ENCODE data around the gene HLA-DQB2. TPM values are rescaled to one million over a fixed set of nuclear protein-coding genes. Genes with fewer than 3 reads are reported as not detected.
"Not testable (repeated sequence)": the region's sequence is repeated elsewhere in the genome, so short reads cannot be mapped to it uniquely, and the experiment has no call there.

HLA-DQB2 gene
- total and polyA plus RNA-seq, 2 of the 8 experiments (the other 6 are each of a cell fraction or from before 2014, with no cell fraction given) = not detected

GRCh38 chr6:32805404-32805803 is 42.1 kb upstream of the HLA-DQB2 start:
- H3K9me3 ChIP-seq (ENCODE audit: insufficient read depth in 2 of 2, low read depth in 1 of 2, low read length in 1 of 2); H2BK20ac ChIP-seq (ENCODE audit: low read length); H3K27me3 ChIP-seq (replicated peaks in 1 of 4; ENCODE audit: control insufficient read depth in 3 of 4, extremely low read depth in 1 of 4, insufficient read depth in 3 of 4, low read length in 3 of 4); H4K91ac ChIP-seq (replicated peaks; ENCODE audit: insufficient read length, low read length); H2BK15ac ChIP-seq (ENCODE audit: low read length); DNase-seq (ENCODE audit: low read depth in 1 of 2, low spot score in 2 of 2); H3K4me1 ChIP-seq (replicated peaks in 1 of 4; ENCODE audit: control insufficient read depth in 3 of 4, insufficient read depth in 4 of 4, low read length in 3 of 4); H4K20me1 ChIP-seq (replicated peaks in 1 of 2; ENCODE audit: control insufficient read depth in 1 of 2, insufficient read depth in 2 of 2, low read length in 2 of 2); H2BK120ac ChIP-seq (replicated peaks; ENCODE audit: low read depth, low read length); H3K18ac ChIP-seq (ENCODE audit: extremely low read depth, low read length); H2AFZ ChIP-seq (ENCODE audit: low read length); H3K23ac ChIP-seq (ENCODE audit: insufficient read length); H2BK5ac ChIP-seq (ENCODE audit: low read depth, low read length); H3K4me3 ChIP-seq (ENCODE audit: extremely low read depth in 1 of 4, insufficient read depth in 2 of 4, low read depth in 3 of 4, low read length in 4 of 4); H3K79me2 ChIP-seq (ENCODE audit: control insufficient read depth in 1 of 2, insufficient read depth in 2 of 2, low read length in 2 of 2); H3K36me3 ChIP-seq (ENCODE audit: control insufficient read depth in 2 of 4, insufficient read depth in 4 of 4, low read length in 3 of 4); H2AK5ac ChIP-seq (ENCODE audit: low read depth, low read length); FAIRE-seq; H3K4me2 ChIP-seq (ENCODE audit: insufficient read depth in 1 of 2, low read depth in 2 of 2, low read length in 2 of 2); H3K27ac ChIP-seq (ENCODE audit: low read depth, low read length); H3K23me2 ChIP-seq (ENCODE audit: low read depth, low read length); POLR2A ChIA-PET (ENCODE audit: partially characterized antibody); H3K4ac ChIP-seq (replicated peaks; ENCODE audit: insufficient read length, low read depth, low read length); H3K9ac ChIP-seq (replicated peaks in 1 of 4; ENCODE audit: extremely low read depth in 1 of 4, low read depth in 3 of 4, low read length in 3 of 4); H2BK12ac ChIP-seq (ENCODE audit: low read depth, low read length); H4K5ac ChIP-seq (ENCODE audit: insufficient read length, low read depth, low read length); H4K8ac ChIP-seq (ENCODE audit: extremely low read depth, insufficient read depth, low read length); H3K79me1 ChIP-seq (ENCODE audit: low read depth, low read length); H3K56ac ChIP-seq (replicated peaks; ENCODE audit: insufficient read length, low read depth, low read length); H3K14ac ChIP-seq (ENCODE audit: insufficient read length): not testable (repeated sequence)
- CTCF ChIA-PET (ENCODE audit: partially characterized antibody) = interaction anchor here (1.5 to 2.8 kb wide), 2 partner anchors 8 to 33 kb away, joined by 5 to 8 read pairs; partner anchors contain the start of gene TAP2
